ENCODE measurements around the gene PODXL. TPM values are rescaled to one million over a fixed set of nuclear protein-coding genes. Genes with fewer than 3 reads are reported as not detected.

The PODXL gene
- total RNA-seq, 6 donors from 2014 or later, result 57.0 to 108 (median 96.6) TPM

DNA sequence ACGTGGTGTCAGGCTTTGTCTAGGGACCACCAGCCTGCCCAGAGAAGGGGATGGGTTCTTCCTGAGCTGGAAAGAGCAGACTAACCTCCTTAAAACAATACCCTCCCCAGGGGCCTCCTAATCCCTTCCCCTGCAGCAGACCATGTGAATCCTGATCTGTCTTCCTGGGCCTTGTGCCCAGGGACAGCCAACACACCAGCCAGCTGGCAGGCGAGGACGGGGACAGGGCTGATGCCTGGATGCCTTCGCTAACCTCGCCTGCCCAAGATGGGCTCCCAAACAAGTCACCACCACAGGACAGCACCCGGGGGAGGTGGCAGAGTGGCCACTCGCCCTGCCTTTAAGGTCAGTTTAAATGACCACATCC lies 17.6 kb downstream of the PODXL start:
- ATAC-seq (ENCODE audit: low FRiP score in 2 of 2), result no peak

DNA sequence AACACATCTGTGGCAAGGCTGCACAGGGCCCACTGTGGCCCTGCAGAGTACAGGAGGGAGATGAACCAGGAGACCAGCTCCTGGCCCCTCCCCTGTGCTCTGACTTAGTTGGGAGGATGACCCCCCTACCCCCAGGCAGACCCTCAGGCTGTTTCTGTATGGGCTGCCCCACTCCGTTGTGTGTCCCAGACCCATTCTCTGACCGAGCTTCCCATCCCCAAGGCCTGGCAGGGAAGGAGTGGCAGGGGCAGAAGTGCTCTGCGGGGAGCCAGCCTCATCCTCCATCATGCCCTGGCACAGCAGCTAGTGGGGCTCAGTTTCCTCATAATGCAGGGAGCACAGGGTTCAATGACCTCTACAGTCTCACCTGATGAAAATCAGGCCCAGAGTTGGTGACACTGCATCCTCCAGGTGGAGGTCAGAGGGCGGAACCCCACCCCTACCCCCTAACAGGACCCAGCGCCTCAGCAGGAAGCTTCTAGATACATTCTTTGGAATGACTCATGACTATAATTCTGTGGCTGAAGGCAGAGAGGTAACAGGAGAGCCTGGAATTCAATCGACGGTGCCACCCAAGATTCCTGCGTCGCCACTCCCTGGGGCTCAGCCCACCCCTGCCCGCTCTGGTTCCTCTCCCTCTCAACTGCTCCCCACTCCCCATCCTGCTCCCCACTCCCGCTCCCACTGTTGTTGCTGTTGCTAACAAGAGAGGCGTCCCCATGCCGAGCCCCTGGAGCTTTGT lies 18.2 kb downstream of the PODXL start:
- no peak for DNase-seq
- TF ChIP-seq, protein P1, sequence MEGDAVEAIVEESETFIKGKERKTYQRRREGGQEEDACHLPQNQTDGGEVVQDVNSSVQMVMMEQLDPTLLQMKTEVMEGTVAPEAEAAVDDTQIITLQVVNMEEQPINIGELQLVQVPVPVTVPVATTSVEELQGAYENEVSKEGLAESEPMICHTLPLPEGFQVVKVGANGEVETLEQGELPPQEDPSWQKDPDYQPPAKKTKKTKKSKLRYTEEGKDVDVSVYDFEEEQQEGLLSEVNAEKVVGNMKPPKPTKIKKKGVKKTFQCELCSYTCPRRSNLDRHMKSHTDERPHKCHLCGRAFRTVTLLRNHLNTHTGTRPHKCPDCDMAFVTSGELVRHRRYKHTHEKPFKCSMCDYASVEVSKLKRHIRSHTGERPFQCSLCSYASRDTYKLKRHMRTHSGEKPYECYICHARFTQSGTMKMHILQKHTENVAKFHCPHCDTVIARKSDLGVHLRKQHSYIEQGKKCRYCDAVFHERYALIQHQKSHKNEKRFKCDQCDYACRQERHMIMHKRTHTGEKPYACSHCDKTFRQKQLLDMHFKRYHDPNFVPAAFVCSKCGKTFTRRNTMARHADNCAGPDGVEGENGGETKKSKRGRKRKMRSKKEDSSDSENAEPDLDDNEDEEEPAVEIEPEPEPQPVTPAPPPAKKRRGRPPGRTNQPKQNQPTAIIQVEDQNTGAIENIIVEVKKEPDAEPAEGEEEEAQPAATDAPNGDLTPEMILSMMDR (IDR thresholded peaks at IDR 0.05), result no peak
- TF ChIP-seq EP300 (IDR thresholded peaks at IDR 0.05) (no peak), POLR2A (IDR thresholded peaks at IDR 0.05) (no peak), POLR2AphosphoS5 (IDR thresholded peaks at IDR 0.05) (no peak)

More for the DNA sequence above, 17.6 kb downstream of the PODXL start:
- 68 to 72% methylated on average over 3 of the region's 7 CpGs for WGBS, 2 donors
- H3K4me3 ChIP-seq, result no peak overlapping the region
- TF ChIP-seq, protein P1 (IDR thresholded peaks at IDR 0.05), result no peak
- TF ChIP-seq POLR2A (IDR thresholded peaks at IDR 0.05) (no peak), POLR2AphosphoS5 (IDR thresholded peaks at IDR 0.05) (no peak), EP300 (IDR thresholded peaks at IDR 0.05) (no peak)
- DNase-seq, result no peak
- H3K27me3 ChIP-seq, result no peaks in the 10 kb centered on the region
- H3K9me3 ChIP-seq, result no peaks in the 10 kb centered on the region
- H3K4me1 ChIP-seq, result peaks cover 36 to 52% (median 47%) of the 10 kb centered on the region in 4 donors
- H3K27ac ChIP-seq, result peak overlapping the region; percentile 40 to 85 (median 76)
- no peaks in the 10 kb centered on the region for H3K36me3 ChIP-seq

DNA sequence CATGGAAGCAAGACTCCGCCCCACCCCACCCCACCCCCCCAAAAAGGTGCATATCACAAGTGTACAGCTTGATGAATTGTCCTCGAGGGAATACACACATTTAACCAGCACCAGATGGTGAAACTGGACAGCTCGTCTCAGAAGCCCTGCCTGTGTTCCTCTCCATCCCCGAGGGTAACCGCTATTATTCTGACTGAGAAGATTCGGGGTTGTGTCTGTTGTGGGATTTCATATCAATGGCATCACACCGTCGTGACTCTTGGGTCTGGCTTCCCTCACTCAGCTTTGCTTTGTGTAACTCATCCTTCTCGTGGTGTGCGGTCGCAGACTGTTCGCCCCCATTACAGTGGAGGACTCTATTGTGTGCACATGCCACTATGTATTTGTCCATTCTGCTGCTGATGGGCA lies 18.9 kb downstream of the PODXL start:
- no peaks in the 10 kb centered on the region for H3K9me3 ChIP-seq
- WGBS, 2 donors, result 72 to 90% methylated on average over 11 to 12 of the region's 12 CpGs
- H3K4me3 ChIP-seq, result no peak overlapping the region
- H3K4me1 ChIP-seq, result peaks cover 36 to 59% (median 46%) of the 10 kb centered on the region in 4 donors
- no peak for ATAC-seq (ENCODE audit: low FRiP score in 2 of 2)
- DNase-seq, result no peak
- TF ChIP-seq, protein P1 (IDR thresholded peaks at IDR 0.05), result no peak
- TF ChIP-seq EP300 (IDR thresholded peaks at IDR 0.05) (no peak), POLR2A (IDR thresholded peaks at IDR 0.05) (no peak), POLR2AphosphoS5 (IDR thresholded peaks at IDR 0.05) (no peak)
- no peaks in the 10 kb centered on the region for H3K27me3 ChIP-seq
- peak overlapping the region; percentile 40 to 85 (median 76) for H3K27ac ChIP-seq
- no peaks in the 10 kb centered on the region for H3K36me3 ChIP-seq

More for the DNA sequence above, 18.2 kb downstream of the PODXL start:
- H3K27me3 ChIP-seq, result no peaks in the 10 kb centered on the region
- 85 to 90% methylated on average over 9 to 13 of the region's 13 CpGs for WGBS, 2 donors
- no peaks in the 10 kb centered on the region for H3K9me3 ChIP-seq
- no peak for ATAC-seq (ENCODE audit: low FRiP score in 2 of 2)
- H3K4me3 ChIP-seq, result no peak overlapping the region
- peak overlapping the region; percentile 40 to 85 (median 76) for H3K27ac ChIP-seq
- H3K36me3 ChIP-seq, result no peaks in the 10 kb centered on the region
- H3K4me1 ChIP-seq, result peaks cover 39 to 53% (median 49%) of the 10 kb centered on the region in 4 donors

DNA sequence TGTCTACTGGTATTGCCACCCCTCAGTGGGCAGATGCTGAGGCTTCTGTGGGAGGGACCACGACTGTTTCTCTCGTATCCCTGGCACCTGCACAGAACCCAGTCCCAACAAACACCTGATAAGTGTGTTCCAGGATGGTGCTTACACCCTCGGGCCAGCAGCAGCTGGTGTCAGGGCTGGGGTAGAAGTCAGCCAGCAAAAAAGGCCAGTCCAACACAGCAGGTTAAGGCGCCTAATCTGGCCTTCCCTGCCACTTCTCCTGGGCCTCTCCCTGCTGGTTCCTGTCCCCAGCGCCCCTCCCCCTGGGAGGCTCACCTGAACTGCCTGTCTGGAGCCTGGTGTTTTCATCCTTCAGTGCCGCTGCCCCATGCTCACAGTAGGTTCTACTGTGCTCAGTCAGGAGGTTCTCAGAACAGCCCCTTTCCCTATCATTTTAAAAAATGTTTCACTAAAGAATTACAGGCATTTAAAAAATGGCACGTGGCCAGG lies 20.0 kb downstream of the PODXL start:
- WGBS, 2 donors, result 73 to 83% methylated on average over 5 to 7 of the region's 7 CpGs
- ATAC-seq (ENCODE audit: low FRiP score in 2 of 2), result no peak

More for the DNA sequence above, 20.0 kb downstream of the PODXL start:
- Histone ChIP-seq H3K9me3 (no peaks in the 10 kb centered on the region), H3K27me3 (no peaks in the 10 kb centered on the region), H3K27ac (peak overlapping the region in 3 of 4 donors; percentile 7 to 40 (median 19)), H3K4me1 (peaks cover 33 to 52% (median 43%) of the 10 kb centered on the region in 4 donors), H3K36me3 (no peaks in the 10 kb centered on the region), H3K4me3 (no peak overlapping the region)
- no peak for TF ChIP-seq EP300 (IDR thresholded peaks at IDR 0.05)
- TF ChIP-seq POLR2AphosphoS5 (IDR thresholded peaks at IDR 0.05), result no peak
- no peak for TF ChIP-seq POLR2A (IDR thresholded peaks at IDR 0.05)
- TF ChIP-seq, protein P1 (IDR thresholded peaks at IDR 0.05), result no peak
- DNase-seq, result no peak

Data from upper lobe of left lung (tissue), 6 donors.